ENCODE results near the gene SNRNP40.
"Not testable (repeated sequence)": the region's sequence is repeated elsewhere in the genome, so short reads cannot be mapped to it uniquely, and the experiment has no call there.

Gene SNRNP40

GRCh38 chr1:31296486-31297276, at the start of gene SNRNP40, which contains the start of gene ZCCHC17:
Gene SNRNP40, minus strand, starts transcription at chr1:31296788. Its CDS starts 37 bp downstream, at chr1:31296751.
Gene ZCCHC17, plus strand, starts transcription at chr1:31297032. Its CDS starts 13,067 bp downstream, at chr1:31310099.
- DNase-seq: peak; percentile 94

GRCh38 chr1:31345635-31346034, 49.0 kb upstream of the SNRNP40 start:
- DNase-seq: no peak

GRCh38 chr1:31344503-31344902, 47.9 kb upstream of the SNRNP40 start:
- DNase-seq: no peak

- DNase-seq: no peak
Measured at GRCh38 chr1:31336687-31337467, 40.3 kb upstream of the SNRNP40 start.

GRCh38 chr1:31335007-31335406, 38.4 kb upstream of the SNRNP40 start:
- no peak for DNase-seq

GRCh38 chr1:31327381-31327780, 30.8 kb upstream of the SNRNP40 start:
- DNase-seq: no peak

GRCh38 chr1:31326461-31326860, 29.9 kb upstream of the SNRNP40 start:
- DNase-seq: no peak

GRCh38 chr1:31324992-31325391, 28.4 kb upstream of the SNRNP40 start:
- no peak for DNase-seq

- DNase-seq: no peak
Measured at GRCh38 chr1:31324093-31324492, 27.5 kb upstream of the SNRNP40 start.

- DNase-seq: no peak
Measured at GRCh38 chr1:31318146-31318545, 21.6 kb upstream of the SNRNP40 start.

- no peak for DNase-seq
Measured at GRCh38 chr1:31315902-31316301, 19.3 kb upstream of the SNRNP40 start.

- no peak for DNase-seq
Measured at GRCh38 chr1:31310198-31310597, 13.6 kb upstream of the SNRNP40 start.

GRCh38 chr1:31308036-31308435, 11.4 kb upstream of the SNRNP40 start:
- no peak for DNase-seq

- DNase-seq: no peak
Measured at GRCh38 chr1:31306278-31306677, 9.7 kb upstream of the SNRNP40 start.

- DNase-seq: no peak
Measured at GRCh38 chr1:31302709-31303441, 6.3 kb upstream of the SNRNP40 start.

GRCh38 chr1:31300193-31300592, 3.6 kb upstream of the SNRNP40 start:
- no peak for DNase-seq

- no peak for DNase-seq
Measured at GRCh38 chr1:31299365-31299764, 2.8 kb upstream of the SNRNP40 start.

GRCh38 chr1:31297277-31298247, 974 bp upstream of the SNRNP40 start:
- peak; percentile 13 for DNase-seq

- no peak for DNase-seq
Measured at GRCh38 chr1:31295874-31296485, 608 bp downstream of the SNRNP40 start.

- no peak for DNase-seq
Measured at GRCh38 chr1:31289021-31289420, 7.6 kb downstream of the SNRNP40 start.

- not testable (repeated sequence) for DNase-seq
Measured at GRCh38 chr1:31287791-31288190, 8.8 kb downstream of the SNRNP40 start.

GRCh38 chr1:31282426-31282825, 14.2 kb downstream of the SNRNP40 start:
- not testable (repeated sequence) for DNase-seq

Data from stimulated activated CD4-positive, alpha-beta T cell treated with anti-CD3 and anti-CD28 coated beads, Interleukin-15, amount 100 ng/mL, for 24 hours (primary cell).